GM21723 (cell line): Measurements from ENCODE around the gene GPR142.

Experiments used
- ATAC-seq: cut with Tn5 transposase; IDR thresholded peaks from one replicate; pipeline ENCODE4 v1.9.1; 2021; ENCODE audit warnings: mild to moderate bottlenecking, moderate library complexity; ENCODE audit not compliant: unreplicated experiment

The GPR142 gene, protein sequence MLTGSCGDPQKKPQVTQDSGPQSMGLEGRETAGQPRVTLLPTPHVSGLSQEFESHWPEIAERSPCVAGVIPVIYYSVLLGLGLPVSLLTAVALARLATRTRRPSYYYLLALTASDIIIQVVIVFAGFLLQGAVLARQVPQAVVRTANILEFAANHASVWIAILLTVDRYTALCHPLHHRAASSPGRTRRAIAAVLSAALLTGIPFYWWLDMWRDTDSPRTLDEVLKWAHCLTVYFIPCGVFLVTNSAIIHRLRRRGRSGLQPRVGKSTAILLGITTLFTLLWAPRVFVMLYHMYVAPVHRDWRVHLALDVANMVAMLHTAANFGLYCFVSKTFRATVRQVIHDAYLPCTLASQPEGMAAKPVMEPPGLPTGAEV

DNA sequence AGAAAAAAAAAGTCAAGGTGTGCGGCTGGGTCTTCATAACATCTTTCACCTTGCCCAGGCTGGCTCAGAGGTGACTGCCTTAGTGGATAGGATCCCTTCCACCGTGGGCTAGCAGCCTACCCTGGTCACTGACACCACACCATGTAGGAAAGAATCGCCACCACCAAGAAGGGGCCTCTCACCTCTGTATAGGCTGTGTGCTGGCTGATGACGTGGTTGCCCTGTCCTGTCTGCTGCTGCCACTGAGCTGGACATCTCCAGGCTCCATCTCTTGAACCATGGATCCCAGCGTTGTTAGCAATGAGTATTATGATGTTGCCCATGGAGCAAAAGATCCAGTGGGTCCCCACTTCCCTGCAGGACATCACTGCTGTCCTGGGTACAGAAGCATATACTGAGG is at the start of gene GPR142:
Gene GPR142 (plus strand): TSS at position 301 of the 400 bp plus-strand sequence. CDS start 2,035 bp downstream, outside the sequence.
- no peak for ATAC-seq

DNA sequence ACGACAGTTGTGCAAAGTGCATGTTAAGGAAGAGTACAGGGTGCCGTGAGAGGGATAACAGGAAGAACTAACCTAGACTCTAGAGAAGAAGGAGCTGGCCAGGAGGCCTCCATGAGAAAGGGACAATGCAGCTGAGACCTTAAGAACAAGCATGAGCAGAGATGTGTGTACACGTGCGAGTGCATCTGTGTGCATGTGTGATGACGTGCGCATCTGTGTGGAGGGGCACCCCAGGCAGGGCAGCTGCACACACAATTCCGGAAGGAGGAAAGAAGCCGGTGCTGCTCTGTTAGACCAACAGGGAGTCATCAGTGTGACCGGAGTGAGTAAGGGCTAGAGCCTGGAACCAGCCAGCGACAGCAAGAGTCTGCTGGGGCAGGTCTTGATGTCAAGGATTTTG is 48.9 kb upstream of the GPR142 start:
- no peak for ATAC-seq

DNA sequence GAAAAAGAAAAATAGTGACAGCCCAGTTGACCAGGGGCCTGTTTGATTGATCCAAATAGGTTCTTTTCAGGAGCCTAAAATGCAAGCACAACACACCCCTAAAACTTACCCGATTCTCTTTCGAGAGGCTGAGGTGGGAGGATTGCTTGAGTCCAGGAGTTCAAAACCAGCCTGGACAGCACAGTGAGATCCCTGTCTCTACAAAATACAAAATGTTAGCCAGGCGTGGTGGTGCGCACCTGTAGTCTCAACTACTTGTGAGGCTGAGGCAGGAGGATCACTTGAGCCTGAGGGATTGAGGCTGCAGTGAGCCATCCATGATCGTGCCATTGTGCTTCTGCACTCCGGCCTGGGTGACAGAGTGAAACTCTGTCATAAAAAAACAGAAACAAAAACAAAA is 42.8 kb upstream of the GPR142 start:
- ATAC-seq: no peak

DNA sequence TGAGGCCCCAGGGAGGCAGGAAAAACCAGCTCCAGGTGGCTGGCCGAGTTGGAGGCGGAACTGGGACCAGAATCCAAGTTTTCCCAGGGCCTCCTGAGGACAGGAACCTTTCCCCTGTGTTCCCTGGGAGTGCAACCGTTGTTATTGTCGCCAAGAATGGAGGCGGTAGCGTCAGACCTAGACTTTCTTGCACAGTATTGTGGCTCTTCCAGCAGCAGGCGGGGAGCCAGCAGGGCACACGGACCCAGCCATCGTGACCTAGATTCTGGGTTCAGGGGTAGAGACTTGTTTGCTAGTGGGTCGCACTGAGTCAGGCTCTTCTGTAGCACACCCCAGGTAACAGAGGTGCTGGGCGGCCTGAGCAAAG is 41.9 kb upstream of the GPR142 start:
- ATAC-seq: no peak

DNA sequence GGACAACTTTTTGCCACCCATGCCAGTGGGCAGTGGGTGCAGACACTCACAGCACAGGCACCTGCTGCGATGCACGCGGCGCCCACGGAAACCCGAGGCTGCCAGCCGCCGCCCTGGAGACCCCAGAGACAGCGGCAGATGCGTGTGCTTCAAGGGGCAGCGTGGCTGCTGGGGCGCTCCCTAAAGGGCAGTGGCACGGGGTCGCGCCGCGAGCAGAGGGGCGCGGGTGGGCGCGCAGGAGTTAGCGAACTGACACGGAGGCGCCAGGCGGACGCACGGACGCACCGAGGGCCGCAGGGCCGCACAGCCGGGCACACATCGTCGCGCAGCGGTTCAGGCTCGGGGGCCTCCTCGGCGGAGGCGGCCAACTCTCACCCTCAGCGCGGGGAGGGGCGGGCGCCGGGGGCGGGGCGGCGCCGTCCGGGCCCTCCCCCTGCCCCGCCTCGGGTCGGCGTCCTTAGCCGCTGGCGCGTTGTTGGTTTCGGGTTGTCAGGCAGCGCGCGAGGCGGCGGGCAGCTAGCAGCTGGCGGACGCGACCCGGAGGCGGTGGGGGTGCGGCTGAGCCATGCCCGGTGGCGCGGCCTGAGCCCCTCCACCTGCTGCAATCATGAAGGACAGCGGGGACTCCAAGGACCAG is 41.4 kb upstream of the GPR142 start, which contains the start of gene KIF19:
Gene KIF19 (plus strand): TSS at position 484 of the 637 bp plus-strand sequence. CDS start 124 bp downstream, at position 608.
- peak; percentile 83 for ATAC-seq

DNA sequence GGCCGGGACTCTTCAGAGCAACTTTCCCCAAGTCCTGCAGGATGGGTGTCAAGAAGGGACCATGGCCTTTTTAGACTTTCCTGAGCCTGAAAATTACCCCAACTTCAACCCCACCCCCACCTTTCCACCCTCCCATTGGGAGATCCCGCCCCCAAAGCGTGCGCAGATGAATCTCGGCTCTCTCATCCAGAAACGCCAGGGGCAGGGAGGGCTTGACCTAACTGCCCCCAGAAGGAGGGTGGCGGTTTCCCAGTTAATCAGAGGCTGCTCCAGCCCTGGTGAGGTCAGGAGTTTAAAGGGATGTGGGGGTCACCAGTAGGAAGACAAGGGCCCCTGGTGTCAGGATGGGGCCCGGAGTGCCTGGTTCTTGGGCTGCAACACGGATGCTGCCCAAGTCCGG is 40.8 kb upstream of the GPR142 start:
- ATAC-seq: no peak

DNA sequence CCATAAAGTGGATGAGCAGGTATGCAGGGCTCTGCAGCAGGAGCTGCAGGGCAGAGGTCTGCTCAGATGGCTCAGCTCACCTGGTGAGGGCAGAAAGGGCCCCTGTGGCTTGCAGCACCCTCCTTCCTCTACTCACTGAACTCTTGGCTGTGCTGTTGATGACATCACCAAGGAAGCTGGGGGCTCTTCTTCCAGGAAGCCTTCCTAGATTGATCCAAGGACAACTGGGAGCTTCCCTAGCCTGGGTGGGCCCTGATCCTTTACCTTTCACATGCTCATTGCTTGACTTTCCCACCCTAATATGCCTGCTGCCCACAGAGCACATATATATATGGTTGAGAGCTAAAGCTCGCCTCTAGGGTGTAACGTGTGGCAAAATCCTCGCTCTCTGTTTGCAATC is 38.8 kb upstream of the GPR142 start:
- ATAC-seq: no peak

DNA sequence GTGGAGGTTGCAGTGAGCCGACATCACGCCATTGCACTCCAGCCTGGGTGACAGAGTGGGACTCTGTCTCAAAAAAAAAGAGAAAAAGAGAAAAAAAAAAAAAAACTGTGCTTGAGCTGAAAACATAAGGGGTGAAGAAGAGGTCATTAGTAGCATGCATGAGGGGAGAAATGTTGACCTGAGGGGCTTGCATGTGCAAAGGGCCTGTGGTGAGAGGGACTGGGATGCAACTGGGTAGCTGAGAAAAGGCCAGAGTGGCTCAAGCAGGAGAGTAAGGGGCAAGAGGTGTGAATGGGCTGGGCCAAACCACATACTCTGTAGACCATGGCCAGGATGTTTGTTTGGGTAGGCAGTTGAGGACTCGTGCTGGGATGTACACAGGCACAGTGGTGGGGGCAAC is 37.9 kb upstream of the GPR142 start:
- ATAC-seq: no peak

DNA sequence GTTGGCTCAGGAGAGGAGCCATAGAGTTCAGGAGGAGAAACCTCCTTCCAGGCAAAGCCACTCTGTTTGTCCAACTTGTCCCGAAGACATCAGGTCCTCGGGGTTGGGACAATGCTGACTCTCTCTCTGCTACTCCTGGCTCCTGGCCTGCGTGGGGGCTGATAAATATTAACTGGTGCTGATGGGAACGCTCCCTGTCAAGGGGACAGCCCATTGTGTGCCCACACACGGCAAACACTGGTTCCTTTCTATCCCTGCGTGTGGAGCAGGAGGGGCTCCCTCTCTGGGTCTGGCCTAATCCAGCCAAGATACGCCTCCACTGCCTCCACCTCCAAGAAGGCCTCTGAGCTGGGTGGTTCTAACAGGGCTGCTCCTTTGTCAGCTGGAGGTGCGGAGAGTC is 36.9 kb upstream of the GPR142 start:
- ATAC-seq: no peak

DNA sequence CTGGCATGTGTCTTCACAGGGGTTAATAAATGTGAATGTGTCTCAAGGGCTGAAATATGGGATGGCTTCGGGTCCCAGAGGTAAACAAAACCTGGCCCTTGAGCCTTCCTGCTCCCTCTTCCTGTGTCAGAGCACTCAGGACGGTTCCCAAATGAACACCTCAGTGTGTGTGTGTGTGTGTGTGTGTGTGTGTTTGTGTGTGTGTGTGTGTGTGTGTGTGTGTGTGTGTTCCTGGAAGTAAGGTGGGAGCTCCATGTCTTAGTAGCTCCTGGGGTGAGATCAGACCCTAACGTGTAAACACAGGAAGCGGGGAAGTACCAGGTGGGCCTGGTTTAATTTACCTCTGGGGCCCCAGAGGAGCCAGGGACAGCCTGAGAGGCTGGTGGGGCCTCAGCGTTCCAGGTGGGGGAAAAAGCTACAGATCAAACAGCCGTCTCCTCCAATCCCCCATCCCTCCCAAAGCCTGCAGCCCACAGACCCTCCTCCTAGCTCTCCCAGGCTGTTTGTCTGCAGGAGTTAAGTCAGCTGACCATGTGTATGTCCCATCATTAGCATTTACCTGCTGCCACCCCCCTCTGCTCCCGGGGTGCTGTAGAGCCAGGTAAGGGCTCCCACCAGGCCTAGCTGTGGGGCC is 35.2 kb upstream of the GPR142 start:
- no peak for ATAC-seq

DNA sequence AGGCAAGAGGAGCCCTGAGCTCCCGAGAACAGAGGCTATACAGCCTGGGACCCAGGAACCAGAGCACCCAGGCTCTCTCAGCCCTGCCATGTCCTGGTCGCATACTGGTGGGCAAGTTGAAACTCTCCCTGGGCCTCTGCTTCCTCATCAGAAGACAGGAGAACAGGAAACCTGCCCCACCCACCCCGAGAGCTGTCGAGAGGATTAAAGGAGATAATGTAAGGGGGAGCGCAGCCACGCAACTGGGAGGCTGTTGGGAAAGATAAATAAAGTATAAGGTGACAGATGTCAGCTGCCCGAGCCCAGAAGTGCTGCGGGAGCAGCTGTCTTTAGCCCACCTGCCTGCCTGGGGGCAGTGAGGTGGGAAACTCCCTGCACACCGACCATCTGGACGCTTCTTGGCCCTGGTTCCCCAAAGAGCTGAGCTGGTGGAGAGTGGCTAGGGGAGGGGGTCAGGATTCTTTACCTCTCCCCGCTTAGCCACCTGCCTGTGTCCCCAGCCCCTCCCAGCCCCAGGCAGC is 34.5 kb upstream of the GPR142 start:
- no peak for ATAC-seq

DNA sequence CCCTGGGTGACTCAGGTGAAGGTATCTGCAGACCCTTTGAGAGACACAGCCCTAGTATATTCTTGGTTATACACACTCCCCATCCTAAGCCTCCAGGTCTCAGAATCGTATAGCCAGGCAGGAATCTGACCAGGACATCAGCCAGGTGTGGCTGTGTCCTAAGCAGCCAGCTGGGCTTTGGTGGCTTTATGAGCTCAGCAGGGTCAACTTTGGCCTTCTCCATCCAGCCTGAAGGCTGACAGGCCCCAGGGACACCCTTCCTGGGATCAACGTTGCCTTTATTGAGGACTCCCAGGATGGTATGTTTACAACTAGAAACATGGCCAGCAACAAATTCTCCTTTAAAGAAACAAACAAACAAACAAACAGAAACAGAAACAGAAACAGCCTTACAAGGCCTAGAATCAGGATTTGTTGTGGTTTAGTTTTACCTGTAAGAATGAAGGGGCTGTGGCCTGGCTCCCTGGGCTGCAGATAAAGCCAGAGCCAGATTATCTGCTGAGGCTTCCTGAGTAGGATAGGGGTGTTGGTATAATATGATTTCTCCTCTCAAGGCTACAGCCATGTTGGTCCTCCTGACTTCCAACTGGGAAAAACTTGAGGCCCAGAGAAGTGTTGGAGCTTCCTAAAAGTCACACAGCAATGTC is 32.8 kb upstream of the GPR142 start:
- ATAC-seq: no peak

DNA sequence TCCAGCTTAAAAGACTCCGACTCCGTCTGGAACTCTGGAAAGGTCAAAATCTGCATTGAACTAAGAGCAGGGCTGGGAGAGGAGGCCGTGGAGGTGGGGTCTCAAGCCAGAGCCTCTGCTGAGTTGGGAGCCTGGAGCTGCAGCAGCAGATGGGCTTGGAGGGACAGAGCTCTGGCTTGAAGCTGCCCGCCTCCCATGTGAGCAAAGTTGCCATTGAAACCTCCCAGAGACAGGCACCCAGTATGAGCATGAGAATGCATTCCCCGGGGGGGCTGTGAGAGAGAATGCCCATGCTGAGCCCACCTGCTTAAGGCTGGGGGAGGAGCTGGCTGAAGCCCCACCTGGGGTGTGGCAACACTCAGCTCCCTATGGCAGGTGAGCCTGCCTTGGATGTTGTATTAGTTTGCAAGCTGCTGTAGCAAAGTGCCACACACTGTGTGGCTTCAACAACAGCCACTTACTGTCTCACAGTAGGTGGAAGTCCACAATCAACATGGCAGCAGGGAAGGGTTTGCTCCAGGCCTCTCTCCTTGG is 31.7 kb upstream of the GPR142 start:
- ATAC-seq: no peak

DNA sequence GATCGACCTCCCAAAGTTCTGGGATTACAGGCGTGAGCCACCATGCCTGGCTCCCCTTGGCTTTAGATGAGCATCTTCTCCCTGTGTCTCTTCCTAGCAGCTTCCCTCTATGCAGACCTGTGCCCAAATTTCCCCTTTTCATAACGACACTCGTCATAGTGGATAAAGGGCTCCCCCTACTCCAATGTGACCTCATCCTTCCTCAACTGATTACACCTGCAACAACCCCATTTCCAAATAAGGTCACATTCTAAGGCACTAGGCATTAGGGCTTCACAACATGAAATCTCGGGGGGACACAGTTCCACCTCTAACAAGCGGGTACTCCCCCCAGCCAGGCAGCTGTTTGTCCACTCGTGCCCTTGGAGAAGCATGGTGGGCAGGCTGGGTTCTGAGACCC is 31.0 kb upstream of the GPR142 start:
- no peak for ATAC-seq

DNA sequence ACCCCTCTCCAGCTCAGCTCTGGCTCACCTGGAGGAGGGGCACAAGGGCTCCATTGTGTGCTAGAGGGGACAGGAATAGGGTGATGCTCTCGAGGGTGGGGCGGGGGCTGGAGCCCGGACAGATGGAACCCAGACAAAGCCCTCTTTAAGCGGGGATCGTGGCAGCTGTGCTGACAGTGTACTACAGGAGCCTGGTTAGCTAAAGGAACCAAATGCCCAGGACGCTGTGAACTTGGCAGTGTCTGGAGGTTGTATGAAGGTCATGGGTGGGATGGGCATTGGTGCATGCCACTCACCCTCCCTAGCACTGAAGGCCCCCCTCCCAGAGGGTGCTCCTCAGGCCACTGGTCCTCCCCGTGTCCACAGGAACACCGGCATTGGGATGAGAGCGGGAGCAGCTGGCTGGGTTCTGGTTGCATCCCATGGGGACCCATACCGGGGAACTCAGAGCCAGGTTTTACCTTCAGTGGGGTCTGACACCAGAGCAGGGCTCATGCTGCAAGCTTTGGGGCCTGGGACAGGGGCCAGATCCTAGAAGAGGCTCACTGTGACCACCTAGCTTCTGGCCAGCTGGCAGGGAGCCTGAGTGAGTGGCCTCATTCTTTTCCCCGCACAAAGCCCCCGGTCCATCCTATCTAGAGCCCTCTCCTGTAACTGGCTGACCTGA is 29.3 kb upstream of the GPR142 start:
- ATAC-seq: no peak

DNA sequence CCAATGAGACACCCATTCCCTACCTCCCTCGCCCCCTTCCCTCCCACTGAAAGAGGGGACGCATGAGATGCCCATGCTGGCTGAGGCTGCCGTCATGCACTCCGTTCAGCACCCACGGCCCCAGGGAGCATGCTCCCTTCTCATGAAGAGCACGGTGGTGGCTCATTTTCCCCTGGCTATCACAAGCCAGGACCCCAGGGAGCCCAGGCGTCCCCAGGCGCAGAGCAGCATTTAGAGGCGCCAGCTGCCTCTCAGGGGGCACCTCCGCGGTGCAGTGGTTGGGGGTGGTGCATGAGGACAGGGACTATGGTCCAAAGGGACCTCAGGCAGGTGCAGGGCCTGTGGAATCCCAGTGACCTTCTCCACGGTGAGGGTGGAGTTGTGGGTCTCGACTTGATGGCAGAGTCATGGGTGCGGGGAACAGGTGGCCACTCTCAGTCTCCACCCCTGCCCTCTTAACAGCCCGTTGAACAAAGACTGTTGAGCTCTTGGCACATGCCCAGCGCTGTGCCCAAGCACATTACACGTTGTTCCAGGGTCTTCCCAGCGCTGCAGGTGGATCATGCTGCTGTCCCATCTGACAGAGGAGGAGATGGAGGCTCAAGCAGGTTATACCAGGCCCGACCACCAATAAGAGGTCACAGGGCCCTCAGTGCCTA is 27.6 kb upstream of the GPR142 start:
- ATAC-seq: no peak

DNA sequence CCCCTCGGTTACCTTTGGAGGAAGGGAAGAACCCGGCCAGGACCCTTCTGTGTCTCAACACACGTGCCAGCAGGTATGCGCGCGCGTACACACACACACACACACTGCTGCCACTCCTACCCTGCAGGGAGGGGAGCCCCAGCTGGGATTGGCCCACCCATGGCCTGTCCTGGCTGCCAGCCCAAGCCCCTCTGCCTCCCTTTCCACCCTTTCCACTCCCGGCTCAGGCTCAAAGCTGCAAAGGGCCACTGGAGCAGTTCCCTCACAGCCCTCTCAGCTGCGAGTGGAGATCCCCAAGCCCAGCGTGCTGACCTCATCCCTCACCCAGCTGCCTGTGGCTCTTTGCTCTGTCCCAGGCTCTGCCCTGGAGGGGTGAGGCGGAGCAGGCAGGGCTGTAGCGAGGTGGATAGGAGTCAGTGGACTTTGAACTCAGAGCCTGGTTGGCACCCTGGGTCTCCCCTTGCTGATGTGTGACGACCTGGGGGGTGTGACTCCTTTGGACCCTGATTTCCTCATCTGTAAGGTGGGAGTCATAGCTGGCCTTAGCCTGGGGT is 26.8 kb upstream of the GPR142 start:
- no peak for ATAC-seq

DNA sequence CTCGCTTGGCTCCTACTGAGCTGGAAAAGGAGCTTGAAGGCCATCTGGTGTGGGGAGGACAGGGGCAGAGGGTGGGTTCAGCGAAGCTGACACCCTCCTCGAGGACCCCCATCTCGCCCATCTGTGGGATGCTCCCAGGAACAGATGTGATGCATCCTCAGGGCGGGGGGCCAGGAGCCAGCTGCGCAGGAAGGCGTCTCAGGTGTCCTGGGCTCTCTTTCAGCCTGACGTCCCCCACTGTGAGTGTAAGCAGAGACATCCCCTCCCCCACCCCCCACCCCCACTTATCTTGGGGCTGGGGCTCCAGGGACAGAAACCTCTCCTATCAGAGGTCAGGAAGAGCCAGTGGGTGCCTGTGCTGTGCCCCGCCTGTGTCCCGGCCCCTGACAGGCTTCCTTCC is 25.1 kb upstream of the GPR142 start:
- ATAC-seq: no peak

DNA sequence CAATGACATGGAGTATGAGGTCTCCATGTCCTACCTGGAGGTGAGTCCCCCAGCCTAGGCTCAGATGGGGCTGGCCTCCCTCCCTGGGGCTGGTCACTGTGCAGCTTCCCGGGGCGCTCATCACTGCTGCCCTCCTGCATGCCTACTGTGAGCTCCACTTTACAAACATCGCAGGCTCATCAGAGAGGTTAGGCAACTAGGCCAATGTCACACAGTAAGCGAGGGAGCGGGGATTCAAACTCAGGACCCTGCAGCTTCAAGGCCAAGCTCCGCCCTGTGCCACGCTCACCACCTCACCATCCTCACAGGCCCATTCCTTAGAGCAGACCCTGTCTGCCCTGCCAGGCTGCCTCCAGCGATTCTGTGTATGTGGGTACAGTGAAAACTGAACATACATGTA is 24.2 kb upstream of the GPR142 start:
- no peak for ATAC-seq
